HG03432 (cell line): ENCODE data around the gene HCAR2.
"Not testable (repeated sequence)": the region's sequence is repeated elsewhere in the genome, so short reads cannot be mapped to it uniquely, and the experiment has no call there.

Experiments
- ATAC-seq: cut with Tn5 transposase; IDR thresholded peaks from one replicate; pipeline ENCODE4 v1.9.1; 2021; ENCODE audit warnings: mild to moderate bottlenecking, moderate library complexity; ENCODE audit not compliant: unreplicated experiment

Gene HCAR2

DNA sequence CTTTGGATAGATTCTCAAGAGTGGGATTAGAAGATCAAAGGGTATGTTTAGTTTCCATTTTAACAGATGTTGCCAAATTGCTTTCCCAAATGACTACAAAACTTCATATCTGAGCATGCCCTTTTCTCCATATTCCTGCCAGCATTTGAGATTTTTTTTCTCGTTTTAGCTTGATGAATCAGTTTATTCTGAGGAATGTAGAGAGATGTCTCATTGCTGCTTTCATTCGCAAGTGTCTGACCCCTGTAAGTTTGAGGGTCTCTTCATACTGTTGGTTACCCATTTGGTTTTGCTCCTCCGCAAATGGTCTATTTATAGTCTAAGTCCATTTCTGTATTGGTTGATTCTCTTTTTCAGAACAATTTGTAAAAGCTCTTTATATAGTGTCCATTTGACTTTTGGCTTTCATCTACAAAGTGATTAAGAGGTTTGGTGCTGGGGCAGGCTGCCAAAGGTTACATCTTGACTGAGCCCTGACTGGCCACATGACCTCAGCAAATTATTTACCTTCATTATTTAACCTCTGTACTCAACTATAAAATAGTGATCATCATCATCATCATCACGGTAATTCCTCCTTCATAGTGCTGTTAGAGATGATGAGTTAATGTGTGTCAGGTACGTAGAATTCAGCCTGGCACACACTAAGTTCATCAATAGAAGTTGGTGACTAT lies 33.6 kb downstream of the HCAR2 start:
- no peak for ATAC-seq

DNA sequence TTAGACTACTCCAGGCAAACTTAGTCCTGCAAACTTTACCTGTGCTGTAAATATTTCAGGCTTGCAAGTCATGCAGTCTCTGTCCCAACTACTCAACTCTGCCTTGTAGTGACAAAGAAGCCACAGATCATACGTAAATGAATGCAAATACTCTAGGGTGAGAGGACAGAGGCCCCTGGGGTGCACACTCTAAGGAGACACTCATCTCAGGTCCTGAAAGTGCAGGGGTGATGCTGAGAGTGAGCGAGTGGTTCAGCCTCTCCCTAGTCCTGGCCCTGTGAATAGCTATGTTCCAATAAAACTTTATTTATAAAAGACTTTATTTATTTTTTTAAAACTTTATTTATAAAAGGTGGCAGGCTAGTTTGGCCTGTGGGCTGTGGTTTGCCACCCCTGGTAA lies 34.9 kb downstream of the HCAR2 start:
- no peak for ATAC-seq

DNA sequence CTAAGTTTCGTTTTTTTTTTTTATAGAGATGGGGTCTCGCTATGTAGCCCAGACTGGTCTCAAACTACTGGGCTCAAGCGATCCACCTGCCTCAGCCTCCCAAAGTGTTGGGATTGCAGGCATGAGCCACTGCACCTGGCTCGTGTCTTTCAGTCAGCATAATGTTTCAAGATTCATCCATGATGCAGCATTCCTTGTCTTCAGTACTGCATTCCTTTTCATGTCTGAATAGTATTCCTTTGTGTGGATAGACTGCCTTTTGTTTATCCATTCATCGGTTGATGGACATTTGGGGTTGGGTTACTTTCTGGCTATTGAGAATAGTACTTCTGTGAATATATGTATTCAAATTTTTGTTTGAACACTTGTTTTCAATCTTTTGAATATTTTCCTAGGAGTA lies 37.4 kb downstream of the HCAR2 start:
- ATAC-seq, result no peak

DNA sequence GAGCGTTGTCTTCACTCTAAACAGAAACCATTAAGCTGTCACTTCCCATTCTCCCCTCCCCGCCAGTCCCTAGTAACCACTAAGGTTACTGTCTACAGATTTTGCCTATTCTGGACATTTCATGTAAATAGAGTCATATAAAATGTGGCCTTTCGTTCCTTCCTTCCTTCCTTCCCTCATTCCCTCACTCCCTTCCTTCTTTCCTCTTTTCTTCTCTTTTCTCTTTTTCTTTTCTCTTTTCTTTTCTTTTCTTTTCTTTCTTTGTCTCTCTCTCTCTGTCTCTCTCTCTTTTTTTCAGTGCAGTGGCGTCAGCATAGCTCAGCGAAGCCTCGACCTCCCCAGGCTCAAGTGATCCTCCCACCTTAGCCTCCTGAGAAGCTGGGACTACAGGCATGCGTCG lies 37.8 kb downstream of the HCAR2 start:
- no peak for ATAC-seq

DNA sequence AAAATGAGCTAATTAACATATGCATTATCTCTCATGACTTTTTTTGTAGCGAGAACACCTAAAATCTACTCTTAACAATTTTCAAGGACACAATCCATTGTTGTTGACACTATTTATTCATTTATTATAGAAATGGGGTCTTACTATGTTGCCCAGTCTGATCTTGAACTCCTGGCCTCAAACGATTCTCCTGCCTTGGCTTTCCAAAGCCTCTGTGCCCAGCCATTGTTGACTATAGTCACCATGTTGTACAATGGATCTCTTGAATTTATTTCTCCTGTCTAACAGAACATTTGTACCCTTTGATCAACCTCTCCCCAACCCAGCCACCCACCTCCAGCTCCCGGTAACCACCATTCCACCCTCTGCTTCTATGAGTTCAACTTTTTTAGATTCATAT lies 41.2 kb downstream of the HCAR2 start:
- no peak for ATAC-seq

DNA sequence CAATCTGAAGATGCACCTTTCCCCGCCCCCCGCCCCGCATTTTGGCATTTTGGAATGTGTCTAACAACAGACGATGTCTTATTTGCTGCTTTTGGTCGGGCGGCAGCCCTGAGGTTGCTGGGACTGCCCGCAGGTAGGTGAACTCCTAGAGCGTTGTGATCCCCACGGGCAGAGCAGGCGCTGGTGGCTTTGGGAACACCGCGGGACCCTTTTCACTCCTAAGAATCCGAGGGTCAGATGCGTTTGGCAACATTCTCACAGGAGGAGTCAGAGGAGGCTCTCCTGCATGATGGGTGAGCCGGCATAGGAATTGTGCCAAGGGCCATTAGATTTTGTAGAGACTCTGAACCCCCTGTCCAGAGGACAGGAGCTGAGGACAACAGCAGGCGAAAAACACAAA lies 41.9 kb downstream of the HCAR2 start:
- no peak for ATAC-seq

DNA sequence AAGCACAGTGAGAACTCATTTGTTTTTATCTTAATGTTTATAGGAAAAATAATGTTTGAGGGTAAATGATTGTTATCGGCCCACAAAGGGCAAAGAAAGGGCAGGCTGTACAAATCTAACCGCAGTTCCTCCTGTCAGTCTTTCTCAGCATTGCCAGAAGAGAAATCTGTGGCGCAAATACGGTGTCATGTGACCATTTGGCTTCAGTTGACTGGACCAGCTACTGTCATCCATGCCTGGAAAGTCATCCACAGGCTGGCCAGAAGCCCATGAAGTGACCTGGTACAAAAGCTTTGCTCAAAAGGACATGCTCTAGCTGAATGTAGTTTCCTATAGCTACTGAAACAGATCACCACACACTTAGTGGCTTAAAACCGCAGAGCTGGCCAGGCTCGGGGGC lies 43.6 kb downstream of the HCAR2 start:
- no peak for ATAC-seq

DNA sequence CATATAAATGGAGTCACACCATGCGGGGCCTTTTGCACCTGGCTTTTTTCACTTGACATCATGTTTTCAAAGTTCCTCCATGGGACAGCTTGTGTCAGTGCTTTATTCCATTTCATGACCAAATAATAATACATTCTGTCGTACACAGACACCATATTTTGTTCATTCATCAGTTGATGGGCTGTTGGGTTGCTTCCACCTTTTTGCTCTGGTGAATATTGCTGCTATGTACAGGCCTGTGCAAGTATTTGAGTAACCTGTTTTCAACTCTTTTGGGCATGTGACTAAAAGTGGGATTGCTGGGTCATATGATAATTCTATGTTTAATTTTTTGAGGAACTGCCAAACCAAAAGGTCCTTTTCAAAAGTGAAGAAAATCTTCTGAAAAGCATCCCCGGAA lies 46.9 kb downstream of the HCAR2 start:
- no peak for ATAC-seq

DNA sequence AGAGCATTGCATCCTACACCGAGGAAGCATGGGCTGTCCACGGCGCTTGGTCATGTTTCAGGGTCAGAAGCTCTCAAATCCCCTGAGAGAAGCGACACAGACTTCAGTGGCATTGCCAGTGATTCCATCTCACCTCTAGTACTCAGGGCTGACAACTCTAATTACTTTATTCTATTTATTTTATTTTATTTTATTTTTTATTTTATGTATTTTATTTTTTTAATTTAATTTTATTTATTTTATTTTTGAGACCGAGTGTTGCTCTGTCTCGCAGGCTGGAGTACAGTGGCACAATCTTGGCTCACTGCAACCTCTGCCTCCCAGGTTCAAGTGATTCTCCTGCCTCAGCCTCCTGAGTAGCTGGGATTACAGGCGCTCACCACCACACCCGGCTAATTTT lies 49.9 kb downstream of the HCAR2 start:
- ATAC-seq, result not testable (repeated sequence)

DNA sequence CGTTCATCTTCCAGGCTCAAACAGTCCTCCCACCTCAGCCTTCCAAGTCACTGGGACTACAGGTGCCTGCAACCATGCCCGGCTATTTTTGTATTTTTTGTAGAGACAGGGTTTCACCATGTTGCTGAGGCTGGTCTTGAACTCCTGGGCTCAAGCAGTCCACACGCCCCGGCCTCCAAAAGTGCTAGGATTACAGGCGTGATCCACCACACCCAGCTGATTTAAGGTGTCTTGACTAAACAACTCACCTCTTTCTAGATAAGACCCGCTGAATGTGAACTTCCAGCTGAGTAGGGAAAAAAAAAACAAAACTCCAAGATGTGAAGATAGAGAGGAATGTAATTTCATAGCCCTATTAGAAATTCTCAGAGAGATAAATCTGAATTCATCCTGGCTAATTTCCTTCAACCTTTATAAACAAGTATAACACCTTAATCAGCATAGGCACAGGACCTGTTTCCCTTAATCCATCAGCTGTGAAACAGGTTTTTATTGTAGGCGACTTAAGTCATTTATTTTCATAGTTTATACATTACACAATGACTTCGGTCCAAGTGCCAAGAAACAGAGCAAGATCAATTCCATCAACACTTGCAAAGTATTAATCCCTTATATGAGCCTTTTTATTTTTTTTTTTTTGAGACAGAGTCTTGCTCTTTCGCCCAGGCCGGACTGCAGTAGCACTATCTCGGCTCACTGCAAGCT lies 51.5 kb downstream of the HCAR2 start:
- ATAC-seq, result no peak
